Skeletal muscle tissue (tissue), 4 donors: ENCODE results near the gene USP17L22. TPM values are rescaled to one million over a fixed set of nuclear protein-coding genes. Genes with fewer than 3 reads are reported as not detected.
"Not testable (repeated sequence)": the region's sequence is repeated elsewhere in the genome, so short reads cannot be mapped to it uniquely, and the experiment has no call there.

Experiments
- H3K27ac ChIP-seq: one replicate; pipeline ENCODE4 v1.7.0; 2013; ENCODE audit warnings: mild to moderate bottlenecking, low read depth, low read length, inconsistent platforms
- H3K27me3 ChIP-seq, 3 donors: one replicate each; pipeline ENCODE4 v1.7.0; 2013; ENCODE audit warnings: low read length in 3 of 3; ENCODE audit not compliant: control insufficient read depth in 3 of 3, insufficient read depth in 3 of 3
- H3K36me3 ChIP-seq, 3 donors: one replicate each; pipeline ENCODE4 v1.7.0; 2013; ENCODE audit warnings: low read length in 3 of 3; ENCODE audit not compliant: control insufficient read depth in 3 of 3, insufficient read depth in 3 of 3
- H3K4me1 ChIP-seq, 3 donors: one replicate each; pipeline ENCODE4 v1.7.0; 2013; ENCODE audit warnings: low read length in 3 of 3, mild to moderate bottlenecking in 3 of 3; ENCODE audit not compliant: control insufficient read depth in 3 of 3, insufficient read depth in 3 of 3
- H3K4me3 ChIP-seq, 3 donors: one replicate each; pipeline ENCODE4 v1.7.0; 2013; ENCODE audit warnings: low read length in 3 of 3
- H3K9ac ChIP-seq, 3 donors: one replicate each; pipeline ENCODE4 v1.7.0; 2013; ENCODE audit warnings: low read length in 3 of 3, mild to moderate bottlenecking in 3 of 3, moderate library complexity in 2 of 3, low read depth in 1 of 3
- H3K9me3 ChIP-seq, 3 donors: one replicate each; pipeline ENCODE4 v1.7.0; 2013; ENCODE audit warnings: low read length in 3 of 3; ENCODE audit not compliant: control insufficient read depth in 3 of 3
- total RNA-seq: library from RNA; depleted of rRNA; stranded (reverse); fragments of >200 nt; gene quantifications from one replicate; pipeline ENCODE4 v1.2.3, GENCODE V29; 2014
- donor health status: Osteomylitis.

The USP17L22 gene
- total RNA-seq, 1 donor from 2014 or later = not detected

- H3K9me3 ChIP-seq, H3K27ac ChIP-seq, H3K4me1 ChIP-seq, H3K27me3 ChIP-seq, H3K4me3 ChIP-seq, H3K36me3 ChIP-seq, H3K9ac ChIP-seq: not testable (repeated sequence)
Observed at GRCh38 chr4:9262572-9262971, 4.8 kb upstream of the USP17L22 start, which contains the start of gene USP17L21. USP17L21 (plus strand) TSS chr4:9262872; CDS start chr4:9262872, 0 bp downstream.

GRCh38 chr4:9271719-9272118 lies 4.3 kb downstream of the USP17L22 start:
- H3K4me3 ChIP-seq, H3K27me3 ChIP-seq, H3K4me1 ChIP-seq, H3K9ac ChIP-seq, H3K36me3 ChIP-seq, H3K9me3 ChIP-seq, H3K27ac ChIP-seq: not testable (repeated sequence)

Other genes starting within 250 kb of the USP17L22 start
- gene FAM90A26, start 97.2 kb upstream of the USP17L22 start, total RNA-seq = not detected
- gene USP17L10, start 57.0 kb upstream of the USP17L22 start, total RNA-seq = not detected
- gene USP17L11, start 52.2 kb upstream of the USP17L22 start, total RNA-seq = not detected
- not detected for gene USP17L12, start 47.5 kb upstream of the USP17L22 start, total RNA-seq
- gene USP17L13, start 42.7 kb upstream of the USP17L22 start, total RNA-seq = not detected
- not detected for gene USP17L15, start 33.2 kb upstream of the USP17L22 start, total RNA-seq
- not detected for gene USP17L17, start 23.7 kb upstream of the USP17L22 start, total RNA-seq
- not detected for gene USP17L18, start 19.0 kb upstream of the USP17L22 start, total RNA-seq
- not detected for gene USP17L19, start 14.2 kb upstream of the USP17L22 start, total RNA-seq
- not detected for gene USP17L20, start 9.5 kb upstream of the USP17L22 start, total RNA-seq
- not detected for gene USP17L21, start 4.7 kb upstream of the USP17L22 start, total RNA-seq
- gene USP17L24, start 57.5 kb downstream of the USP17L22 start, total RNA-seq = not detected
- not detected for gene USP17L25, start 62.3 kb downstream of the USP17L22 start, total RNA-seq
- gene USP17L26, start 67.0 kb downstream of the USP17L22 start, total RNA-seq = not detected
- gene USP17L5, start 71.8 kb downstream of the USP17L22 start, total RNA-seq = not detected
- gene USP17L27, start 76.5 kb downstream of the USP17L22 start, total RNA-seq = not detected
- not detected for gene USP17L28, start 81.3 kb downstream of the USP17L22 start, total RNA-seq
- not detected for gene USP17L29, start 86.0 kb downstream of the USP17L22 start, total RNA-seq
- not detected for gene USP17L30, start 95.5 kb downstream of the USP17L22 start, total RNA-seq
- gene DEFB131A, start 176.8 kb downstream of the USP17L22 start, total RNA-seq = not detected